Inflammatory macrophage (primary cell): Measurements from ENCODE around the gene BMPR1B.
"Not testable (repeated sequence)": the region's sequence is repeated elsewhere in the genome, so short reads cannot be mapped to it uniquely, and the experiment has no call there.

Experiments used
- DNase-seq, 2 donors: peaks; one replicate each; pipeline ENCODE4 v3.0.0-alpha.2; 2020 to 2022

The BMPR1B gene

GRCh38 chr4:94834501-94834900, 76.7 kb downstream of the BMPR1B start:
- DNase-seq: no peak

GRCh38 chr4:94841166-94841863, 83.6 kb downstream of the BMPR1B start:
- not testable (repeated sequence) for DNase-seq

- DNase-seq: no peak
Observed at GRCh38 chr4:94841864-94842221, 84.1 kb downstream of the BMPR1B start.

- DNase-seq: no peak
Observed at GRCh38 chr4:94843216-94843615, 85.5 kb downstream of the BMPR1B start.

- DNase-seq: no peak
Observed at GRCh38 chr4:94848326-94848725, 90.6 kb downstream of the BMPR1B start.

GRCh38 chr4:94849901-94850300, 92.1 kb downstream of the BMPR1B start:
- DNase-seq: no peak

- DNase-seq: no peak
Observed at GRCh38 chr4:94852616-94853015, 94.9 kb downstream of the BMPR1B start.

- no peak for DNase-seq
Observed at GRCh38 chr4:94856030-94856429, 98.3 kb downstream of the BMPR1B start.

- no peak for DNase-seq
Observed at GRCh38 chr4:94870146-94870545, 112.4 kb downstream of the BMPR1B start.

- DNase-seq: no peak
Observed at GRCh38 chr4:94871644-94872305, 114.0 kb downstream of the BMPR1B start.

- no peak for DNase-seq
Observed at GRCh38 chr4:94877973-94878372, 120.2 kb downstream of the BMPR1B start.

- DNase-seq: no peak
Observed at GRCh38 chr4:94880956-94881355, 123.2 kb downstream of the BMPR1B start.

- no peak for DNase-seq
Observed at GRCh38 chr4:94882756-94883155, 125.0 kb downstream of the BMPR1B start.

- no peak for DNase-seq
Observed at GRCh38 chr4:94887027-94887426, 129.3 kb downstream of the BMPR1B start.

- no peak for DNase-seq
Observed at GRCh38 chr4:94889523-94889922, 131.8 kb downstream of the BMPR1B start.

GRCh38 chr4:94889946-94890345, 132.2 kb downstream of the BMPR1B start:
- no peak for DNase-seq

GRCh38 chr4:94890579-94890978, 132.8 kb downstream of the BMPR1B start:
- no peak for DNase-seq

GRCh38 chr4:94892051-94892450, 134.3 kb downstream of the BMPR1B start:
- DNase-seq: no peak

GRCh38 chr4:94895081-94895480, 137.3 kb downstream of the BMPR1B start:
- no peak for DNase-seq

- DNase-seq: no peak
Observed at GRCh38 chr4:94897023-94897422, 139.3 kb downstream of the BMPR1B start.

- DNase-seq: no peak
Observed at GRCh38 chr4:94905511-94905910, 147.8 kb downstream of the BMPR1B start.

GRCh38 chr4:94909645-94910044, 151.9 kb downstream of the BMPR1B start:
- DNase-seq: no peak

GRCh38 chr4:94911106-94911505, 153.4 kb downstream of the BMPR1B start:
- DNase-seq: no peak

- DNase-seq: no peak
Observed at GRCh38 chr4:94912606-94913005, 154.9 kb downstream of the BMPR1B start.

GRCh38 chr4:94913316-94913715, 155.6 kb downstream of the BMPR1B start:
- no peak for DNase-seq
